Omental fat pad (tissue), 4 donors: ENCODE results near the gene ANLN. TPM values are rescaled to one million over a fixed set of nuclear protein-coding genes. Genes with fewer than 3 reads are reported as not detected.

Experiments used
- ATAC-seq: fragments of 150-250 bp; one replicate; pipeline ENCODE4 v1.9.1; 2016; ENCODE audit warnings: mild to moderate bottlenecking, moderate library complexity; ENCODE audit not compliant: low FRiP score
- DNase-seq: peaks from one replicate; pipeline ENCODE4 v3.0.0-alpha.2; 2019; ENCODE audit warnings: low spot score
- total RNA-seq, 4 donors: library from RNA; depleted of rRNA; stranded (reverse); fragments of >200 nt; gene quantifications; one replicate each; pipeline ENCODE4 v1.1.0, GENCODE V29; 2016
- TF ChIP-seq, protein P1 (sequence below), 3 donors: fragments of 450-650 bp; IDR thresholded peaks; one replicate each; pipeline ENCODE4 v1.5.1; 2016 to 2017; ENCODE audit warnings: antibody characterized with exemption in 3 of 3, mild to moderate bottlenecking in 3 of 3, moderate library complexity in 2 of 3

ANLN gene
- total RNA-seq, 4 donors from 2014 or later: 2.7 to 10.2 (median 6.4) TPM

DNA sequence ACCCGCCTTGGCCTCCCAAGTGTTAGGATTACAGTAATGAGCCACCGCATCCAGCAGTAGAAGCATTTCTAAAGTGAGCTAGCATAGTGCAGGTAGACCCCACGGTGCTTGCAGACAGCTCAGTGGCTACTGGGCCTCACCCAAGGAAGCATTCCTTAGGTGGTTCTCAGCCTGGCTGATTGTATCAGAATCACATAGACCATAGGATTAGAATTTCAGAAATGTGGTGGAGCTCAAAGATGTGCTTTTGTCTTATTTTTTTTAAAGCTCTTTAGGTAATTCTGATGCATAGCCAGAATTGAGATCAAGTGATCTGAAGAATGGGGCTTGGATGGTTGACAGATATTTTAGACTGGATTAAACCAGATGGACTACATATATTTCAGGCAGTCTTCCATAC is 10.9 kb downstream of the ANLN start:
- no peak for DNase-seq
- ATAC-seq: no peak
- TF ChIP-seq, protein P1, sequence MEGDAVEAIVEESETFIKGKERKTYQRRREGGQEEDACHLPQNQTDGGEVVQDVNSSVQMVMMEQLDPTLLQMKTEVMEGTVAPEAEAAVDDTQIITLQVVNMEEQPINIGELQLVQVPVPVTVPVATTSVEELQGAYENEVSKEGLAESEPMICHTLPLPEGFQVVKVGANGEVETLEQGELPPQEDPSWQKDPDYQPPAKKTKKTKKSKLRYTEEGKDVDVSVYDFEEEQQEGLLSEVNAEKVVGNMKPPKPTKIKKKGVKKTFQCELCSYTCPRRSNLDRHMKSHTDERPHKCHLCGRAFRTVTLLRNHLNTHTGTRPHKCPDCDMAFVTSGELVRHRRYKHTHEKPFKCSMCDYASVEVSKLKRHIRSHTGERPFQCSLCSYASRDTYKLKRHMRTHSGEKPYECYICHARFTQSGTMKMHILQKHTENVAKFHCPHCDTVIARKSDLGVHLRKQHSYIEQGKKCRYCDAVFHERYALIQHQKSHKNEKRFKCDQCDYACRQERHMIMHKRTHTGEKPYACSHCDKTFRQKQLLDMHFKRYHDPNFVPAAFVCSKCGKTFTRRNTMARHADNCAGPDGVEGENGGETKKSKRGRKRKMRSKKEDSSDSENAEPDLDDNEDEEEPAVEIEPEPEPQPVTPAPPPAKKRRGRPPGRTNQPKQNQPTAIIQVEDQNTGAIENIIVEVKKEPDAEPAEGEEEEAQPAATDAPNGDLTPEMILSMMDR (IDR thresholded peaks at IDR 0.05): no peak

DNA sequence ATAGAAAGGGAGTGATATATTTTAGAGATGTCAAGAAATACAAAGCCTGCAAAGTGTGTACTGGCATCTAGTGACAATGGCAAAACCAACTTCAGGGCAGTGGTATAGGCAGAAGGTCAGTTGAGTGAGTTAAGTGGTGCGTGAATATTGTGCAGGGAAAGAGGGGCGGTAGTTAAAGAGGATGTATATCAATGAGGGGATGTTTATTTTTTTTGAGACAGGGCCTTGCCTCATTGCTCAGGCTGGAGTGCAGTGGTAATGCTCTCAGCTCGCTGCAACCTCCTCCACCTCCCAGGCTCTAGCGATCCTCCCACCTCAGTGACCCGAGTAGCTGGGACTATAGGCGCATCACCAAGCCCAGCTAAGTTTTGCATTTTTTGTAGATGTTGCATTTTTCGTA is 13.8 kb downstream of the ANLN start:
- ATAC-seq (no peak), DNase-seq (no peak)
- TF ChIP-seq, protein P1 (IDR thresholded peaks at IDR 0.05): no peak

DNA sequence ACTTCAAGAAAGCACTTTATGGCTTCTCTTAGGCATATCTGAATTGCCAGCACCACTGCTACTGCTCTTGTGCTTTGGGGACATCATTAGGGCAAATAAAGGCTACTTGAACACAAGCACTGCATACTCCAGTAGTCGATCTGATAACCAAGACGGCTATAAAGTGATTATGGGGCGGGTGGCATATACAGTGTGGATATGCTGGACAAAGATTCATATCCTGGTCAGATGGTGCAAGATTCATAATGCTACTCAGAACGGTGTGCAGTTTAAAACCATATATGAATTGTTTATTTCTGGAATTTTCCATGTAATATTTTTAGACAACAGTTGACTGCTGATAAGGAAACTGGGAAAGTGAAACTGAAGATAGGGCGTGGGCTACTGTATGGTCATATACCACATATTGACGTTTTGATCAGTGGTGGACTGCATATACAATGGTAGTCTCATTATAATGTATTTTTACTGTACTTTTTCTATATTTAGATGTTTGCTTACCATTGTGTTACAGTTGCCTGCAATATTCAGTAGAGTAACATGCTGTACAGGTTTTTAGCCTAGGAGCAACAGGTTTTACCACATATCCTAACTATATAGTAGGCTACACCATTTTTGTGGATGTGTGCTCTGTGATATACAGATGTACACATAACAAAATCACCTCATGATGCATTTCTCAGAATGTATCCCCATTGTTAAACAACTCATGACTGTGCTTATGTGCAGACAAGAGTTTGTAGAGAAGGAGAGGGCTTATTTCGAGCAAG is 15.2 kb downstream of the ANLN start:
- ATAC-seq (no peak), DNase-seq (no peak)
- TF ChIP-seq, protein P1 (IDR thresholded peaks at IDR 0.05): no peak

DNA sequence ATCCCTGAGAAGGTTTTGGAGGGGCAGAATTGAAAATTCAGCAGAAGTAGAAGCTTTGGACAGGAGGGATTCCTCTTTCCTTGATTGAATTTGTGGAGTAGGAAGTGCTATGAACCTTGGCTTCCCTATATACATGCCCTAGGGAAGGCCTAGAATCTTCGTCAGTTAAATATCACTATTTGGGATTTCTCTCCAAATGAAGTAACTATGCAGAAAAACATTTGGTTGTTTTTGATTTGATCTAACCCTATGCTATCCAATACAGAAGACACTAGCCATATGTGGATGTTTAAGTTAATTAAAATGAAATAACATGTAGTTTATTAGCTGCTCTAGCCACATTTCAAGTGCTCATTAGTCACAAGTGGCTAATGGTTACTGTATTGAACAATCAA is 15.7 kb downstream of the ANLN start:
- TF ChIP-seq, protein P1 (IDR thresholded peaks at IDR 0.05): no peak
- DNase-seq (no peak), ATAC-seq (no peak)

DNA sequence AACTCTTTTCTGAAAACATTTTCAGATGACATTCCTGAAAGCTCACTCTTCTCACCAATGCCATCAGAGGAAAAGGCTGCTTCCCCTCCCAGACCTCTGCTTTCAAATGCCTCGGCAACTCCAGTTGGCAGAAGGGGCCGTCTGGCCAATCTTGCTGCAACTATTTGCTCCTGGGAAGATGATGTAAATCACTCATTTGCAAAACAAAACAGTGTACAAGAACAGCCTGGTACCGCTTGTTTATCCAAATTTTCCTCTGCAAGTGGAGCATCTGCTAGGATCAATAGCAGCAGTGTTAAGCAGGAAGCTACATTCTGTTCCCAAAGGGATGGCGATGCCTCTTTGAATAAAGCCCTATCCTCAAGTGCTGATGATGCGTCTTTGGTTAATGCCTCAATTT is 16.5 kb downstream of the ANLN start:
- TF ChIP-seq, protein P1 (IDR thresholded peaks at IDR 0.05): no peak
- ATAC-seq: no peak
- no peak for DNase-seq

DNA sequence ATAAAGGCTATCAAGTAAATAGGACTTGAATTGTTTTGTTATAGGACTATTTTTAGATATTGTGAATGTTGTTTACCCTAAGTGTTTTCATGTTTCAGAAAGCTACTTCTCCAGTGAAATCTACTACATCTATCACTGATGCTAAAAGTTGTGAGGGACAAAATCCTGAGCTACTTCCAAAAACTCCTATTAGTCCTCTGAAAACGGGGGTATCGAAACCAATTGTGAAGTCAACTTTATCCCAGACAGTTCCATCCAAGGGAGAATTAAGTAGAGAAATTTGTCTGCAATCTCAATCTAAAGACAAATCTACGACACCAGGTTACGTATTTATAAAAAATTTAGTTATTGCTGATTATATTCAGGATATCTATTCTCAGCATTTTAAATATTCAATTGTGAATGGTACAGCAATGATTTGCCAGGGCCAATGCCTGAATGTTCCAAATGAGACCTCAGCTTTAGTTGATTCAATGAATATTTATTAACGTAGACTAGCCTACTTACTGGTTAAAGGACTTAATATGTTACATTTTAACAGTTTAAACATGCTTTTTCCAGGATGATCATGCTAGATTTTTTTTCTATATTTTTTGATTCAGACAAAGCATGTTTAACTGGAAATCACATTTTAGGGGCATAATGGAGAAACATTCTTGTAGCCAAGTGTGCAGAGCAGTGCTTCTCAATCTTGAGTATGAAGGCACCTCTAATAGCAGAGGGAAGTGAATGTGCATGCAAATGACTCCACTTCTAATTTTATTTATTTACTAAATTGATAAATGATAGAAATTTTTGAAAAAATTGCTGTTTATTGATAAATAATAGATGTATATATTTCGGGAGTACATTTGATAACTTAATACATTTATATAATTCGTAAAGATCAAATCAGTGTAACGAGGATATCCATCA is 18.2 kb downstream of the ANLN start:
- ATAC-seq (no peak), DNase-seq (no peak)
- TF ChIP-seq, protein P1 (IDR thresholded peaks at IDR 0.05): no peak
